Astrocyte (in vitro differentiated cells and primary cell): Measurements from ENCODE around the gene UST.

ENCODE experiments used
- EZH2 ChIP-seq: IDR thresholded peaks from 2 replicates; pipeline ENCODE4 v1.6.1; 2012; ENCODE audit warnings: mild to moderate bottlenecking, low read length, inconsistent platforms; ENCODE audit not compliant: insufficient read depth
- TF ChIP-seq, protein P1 (sequence below): IDR thresholded peaks from 2 replicates; pipeline ENCODE4 v1.5.1; 2011; ENCODE audit warnings: low read depth, mild to moderate bottlenecking, inconsistent platforms, low read length, moderate library complexity; ENCODE audit not compliant: insufficient read depth

DNA sequence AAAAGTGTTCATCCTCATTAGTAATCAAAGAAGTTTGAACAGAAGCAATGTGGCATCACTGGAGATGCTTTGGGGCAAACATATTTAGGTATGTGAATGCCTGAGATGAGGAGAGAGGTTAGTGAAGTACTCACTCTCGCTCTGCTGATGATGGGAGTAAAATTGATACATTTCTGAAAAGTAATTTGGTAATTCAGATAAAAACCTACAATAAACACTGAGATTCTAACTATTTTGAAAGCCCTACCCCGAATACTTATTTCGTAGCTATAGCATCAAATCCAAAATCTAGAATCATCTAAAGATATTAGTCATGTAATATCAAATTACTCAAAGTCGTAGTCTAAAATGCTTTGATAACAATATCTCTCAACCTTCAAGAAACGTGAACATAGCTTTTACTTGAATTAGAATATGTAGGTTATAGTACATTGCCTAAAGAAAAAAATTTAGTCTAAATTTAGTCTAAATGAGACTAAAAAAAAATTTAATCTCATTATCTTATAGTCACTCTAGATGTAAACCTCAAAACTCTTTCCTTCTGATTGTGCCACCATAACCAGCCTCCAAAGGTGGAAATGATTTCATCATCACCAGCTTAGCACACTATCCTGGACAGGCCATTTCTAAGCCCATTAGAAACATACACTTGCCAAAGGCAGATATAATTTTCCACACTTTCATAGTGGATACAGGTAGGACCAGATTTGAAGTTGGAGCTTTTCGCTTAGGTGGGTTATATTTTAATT is 338.2 kb downstream of the UST start:
- TF ChIP-seq, protein P1, sequence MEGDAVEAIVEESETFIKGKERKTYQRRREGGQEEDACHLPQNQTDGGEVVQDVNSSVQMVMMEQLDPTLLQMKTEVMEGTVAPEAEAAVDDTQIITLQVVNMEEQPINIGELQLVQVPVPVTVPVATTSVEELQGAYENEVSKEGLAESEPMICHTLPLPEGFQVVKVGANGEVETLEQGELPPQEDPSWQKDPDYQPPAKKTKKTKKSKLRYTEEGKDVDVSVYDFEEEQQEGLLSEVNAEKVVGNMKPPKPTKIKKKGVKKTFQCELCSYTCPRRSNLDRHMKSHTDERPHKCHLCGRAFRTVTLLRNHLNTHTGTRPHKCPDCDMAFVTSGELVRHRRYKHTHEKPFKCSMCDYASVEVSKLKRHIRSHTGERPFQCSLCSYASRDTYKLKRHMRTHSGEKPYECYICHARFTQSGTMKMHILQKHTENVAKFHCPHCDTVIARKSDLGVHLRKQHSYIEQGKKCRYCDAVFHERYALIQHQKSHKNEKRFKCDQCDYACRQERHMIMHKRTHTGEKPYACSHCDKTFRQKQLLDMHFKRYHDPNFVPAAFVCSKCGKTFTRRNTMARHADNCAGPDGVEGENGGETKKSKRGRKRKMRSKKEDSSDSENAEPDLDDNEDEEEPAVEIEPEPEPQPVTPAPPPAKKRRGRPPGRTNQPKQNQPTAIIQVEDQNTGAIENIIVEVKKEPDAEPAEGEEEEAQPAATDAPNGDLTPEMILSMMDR, result no peak
- no peak for TF ChIP-seq EZH2
